Measurements from ENCODE around the gene COL1A2. TPM values are rescaled to one million over a fixed set of nuclear protein-coding genes. Genes with fewer than 3 reads are reported as not detected.

COL1A2 gene
- total and polyA plus RNA-seq, 2 of the 8 experiments (the other 6 are each of a cell fraction or from before 2014, with no cell fraction given), result 45.2 to 87.2 TPM

GRCh38 chr7:94439893-94440381, 45.2 kb downstream of the COL1A2 start (continued):
- no peak for TF ChIP-seq SUZ12 (IDR thresholded peaks at IDR 0.05; ENCODE audit: low read length)
- TF ChIP-seq CREB1 (IDR thresholded peaks at IDR 0.05), result no peak
